Measurements from ENCODE around the gene EHMT2.
"Not testable (repeated sequence)": the region's sequence is repeated elsewhere in the genome, so short reads cannot be mapped to it uniquely, and the experiment has no call there.

- not testable (repeated sequence) for TF ChIP-seq EZH2 (IDR thresholded peaks at IDR 0.05; ENCODE audit: low read length); CTCF (optimal IDR thresholded peaks at IDR 0.05 in 1 of 3, IDR thresholded peaks at IDR 0.05 in 1 of 3, conservative IDR thresholded peaks at IDR 0.05 in 1 of 3; ENCODE audit: extremely low read depth in 1 of 3, insufficient read depth in 2 of 3, low read length in 3 of 3)
Measured at GRCh38 chr6:31857774-31858173, 39.7 kb downstream of the EHMT2 start.
